Measurements from ENCODE around the gene HHAT. TPM values are rescaled to one million over a fixed set of nuclear protein-coding genes. Genes with fewer than 3 reads are reported as not detected.

Gene HHAT
- polyA plus RNA-seq, 3 donors = 1.1 to 1.6 (median 1.5) TPM

GRCh38 chr1:210367566-210367965, 38.9 kb downstream of the HHAT start:
- H3K36me3 ChIP-seq (replicated peaks in 1 of 2; ENCODE audit: control insufficient read depth in 1 of 2, insufficient read depth in 2 of 2, low read length in 2 of 2) = no peaks in the 10 kb centered on the region
- H3K9ac ChIP-seq (ENCODE audit: insufficient read depth, low read length, poor library complexity, severe bottlenecking) = no peak overlapping the region
- no peaks in the 10 kb centered on the region for H3K79me2 ChIP-seq (ENCODE audit: insufficient read depth, low read length)
- Mint-ChIP-seq H3K27ac (no peak overlapping the region), H3K36me3 (no peaks in the 10 kb centered on the region), H3K9me3 (no peaks in the 10 kb centered on the region), H3K4me1 (peaks cover 4% of the 10 kb centered on the region), H3K27me3 (ENCODE audit: low read depth in 3 of 3) (no peaks in the 10 kb centered on the region), H3K4me3 (no peak overlapping the region)
- no peak overlapping the region for H2AFZ ChIP-seq (ENCODE audit: insufficient read depth, low read depth, low read length, poor library complexity, severe bottlenecking)
- H3K27ac ChIP-seq (ENCODE audit: low read depth in 1 of 2, low read length in 2 of 2) = no peak overlapping the region
- no peaks in the 10 kb centered on the region for H4K20me1 ChIP-seq (ENCODE audit: insufficient read depth, low read length)
- intact Hi-C loops (cut with micrococcal nuclease) = no loop called here
- DNase-seq = no peak
- no peak for TF ChIP-seq CTCF (IDR thresholded peaks at IDR 0.05)
- H3K4me3 ChIP-seq (replicated peaks in 1 of 3; ENCODE audit: low read depth in 2 of 3, low read length in 3 of 3) = no peak overlapping the region
- no peaks in the 10 kb centered on the region for H3K9me3 ChIP-seq (replicated peaks in 1 of 2; ENCODE audit: control insufficient read depth in 1 of 2, insufficient read depth in 1 of 2, low read length in 2 of 2)
- H3K4me1 ChIP-seq (ENCODE audit: control insufficient read depth in 1 of 2, insufficient read depth in 2 of 2, low read length in 2 of 2) = peaks cover 0 to 3% of the 10 kb centered on the region in 2 donors
- H3K4me2 ChIP-seq (replicated peaks; ENCODE audit: extremely low read depth, low read length, poor library complexity, severe bottlenecking) = no peak overlapping the region
- WGBS (ENCODE audit: insufficient coverage) = no CpG with 5 or more reads among the region's 2 CpGs
- H3K27me3 ChIP-seq (ENCODE audit: control insufficient read depth in 2 of 2, insufficient read depth in 2 of 2, low read length in 2 of 2) = no peaks in the 10 kb centered on the region

GRCh38 chr1:210369425-210369824, 40.7 kb downstream of the HHAT start:
- 98% methylated on average over 4 of the region's 4 CpGs for WGBS (ENCODE audit: insufficient coverage)
- Mint-ChIP-seq H3K4me1 (peaks cover 17% of the 10 kb centered on the region), H3K27ac (no peak overlapping the region)

More at GRCh38 chr1:210369425-210369824, 40.7 kb downstream of the HHAT start:
- Histone ChIP-seq H3K27me3 (ENCODE audit: control insufficient read depth in 2 of 2, insufficient read depth in 2 of 2, low read length in 2 of 2) (no peaks in the 10 kb centered on the region), H3K4me3 (replicated peaks in 1 of 3; ENCODE audit: low read depth in 2 of 3, low read length in 3 of 3) (no peak overlapping the region), H3K4me1 (ENCODE audit: control insufficient read depth in 1 of 2, insufficient read depth in 2 of 2, low read length in 2 of 2) (peaks cover 13 to 22% of the 10 kb centered on the region in 2 donors), H3K36me3 (replicated peaks in 1 of 2; ENCODE audit: control insufficient read depth in 1 of 2, insufficient read depth in 2 of 2, low read length in 2 of 2) (no peaks in the 10 kb centered on the region), H3K9ac (ENCODE audit: insufficient read depth, low read length, poor library complexity, severe bottlenecking) (no peak overlapping the region), H4K20me1 (ENCODE audit: insufficient read depth, low read length) (no peaks in the 10 kb centered on the region), H2AFZ (ENCODE audit: insufficient read depth, low read depth, low read length, poor library complexity, severe bottlenecking) (no peak overlapping the region), H3K27ac (ENCODE audit: low read depth in 1 of 2, low read length in 2 of 2) (no peak overlapping the region), H3K4me2 (replicated peaks; ENCODE audit: extremely low read depth, low read length, poor library complexity, severe bottlenecking) (no peak overlapping the region), H3K79me2 (ENCODE audit: insufficient read depth, low read length) (no peaks in the 10 kb centered on the region), H3K9me3 (replicated peaks in 1 of 2; ENCODE audit: control insufficient read depth in 1 of 2, insufficient read depth in 1 of 2, low read length in 2 of 2) (no peaks in the 10 kb centered on the region)
- H3K27me3 Mint-ChIP-seq (ENCODE audit: low read depth in 3 of 3) = no peaks in the 10 kb centered on the region
- TF ChIP-seq CTCF (IDR thresholded peaks at IDR 0.05) = no peak
- no peak for DNase-seq
- no peaks in the 10 kb centered on the region for H3K36me3 Mint-ChIP-seq
- intact Hi-C loops (cut with micrococcal nuclease) = no loop called here
- no peaks in the 10 kb centered on the region for H3K9me3 Mint-ChIP-seq
- no peak overlapping the region for H3K4me3 Mint-ChIP-seq
